Measurements from ENCODE around the gene HPS5. TPM values are rescaled to one million over a fixed set of nuclear protein-coding genes. Genes with fewer than 3 reads are reported as not detected.

The HPS5 gene
- total and polyA plus RNA-seq, 2 donors (not counting 3 experiments of a cell fraction or from before 2014, with no cell fraction given), result 4.7 to 14.1 TPM

DNA sequence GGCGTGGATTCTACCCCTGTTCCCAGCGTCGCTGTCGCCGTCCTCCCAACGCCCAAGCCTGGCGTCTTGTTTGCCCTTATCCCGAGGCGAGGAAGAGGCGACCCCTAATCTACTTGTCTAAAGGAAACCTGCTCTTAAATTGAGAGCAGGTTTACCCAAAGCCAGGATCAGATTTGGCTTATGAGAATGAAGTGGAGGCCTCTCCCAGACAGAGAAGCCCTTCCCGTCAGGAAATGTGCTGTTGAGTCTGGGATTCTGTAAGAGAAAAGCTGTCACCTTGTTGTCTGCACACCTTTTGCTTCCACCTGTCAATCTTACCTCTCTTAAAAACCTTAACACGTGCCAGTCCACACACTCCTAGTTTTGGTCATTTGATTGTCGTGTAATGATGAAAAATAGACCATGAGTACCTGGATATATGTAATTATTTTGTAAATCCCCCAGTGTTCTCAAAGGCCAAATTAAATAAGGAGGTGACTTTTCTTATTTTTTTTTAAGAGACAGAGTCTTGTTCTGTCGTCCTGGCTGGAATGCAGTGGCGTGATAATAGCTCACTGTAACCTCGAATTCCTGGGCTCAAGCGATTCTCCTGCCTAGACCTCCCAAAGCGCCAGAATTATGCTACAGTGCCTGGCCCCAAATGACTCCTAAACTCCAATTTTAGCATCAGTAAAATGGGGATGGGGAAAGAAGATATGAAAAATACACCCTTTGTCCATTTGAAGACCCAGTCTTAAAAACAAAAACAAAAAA, 1.1 kb upstream of the HPS5 start:
- no peaks in the 10 kb centered on the region for H3K9me1 ChIP-seq (replicated peaks; ENCODE audit: control insufficient read depth, extremely low read depth, insufficient read depth, low read length)
- peak overlapping the region; percentile 60 to 90 (median 63) for H3K4me3 ChIP-seq (replicated peaks in 1 of 3; ENCODE audit: insufficient read depth in 1 of 3, low read depth in 1 of 3, low read length in 3 of 3)
- H3K27ac ChIP-seq (ENCODE audit: insufficient read depth, low read depth, low read length), result peak overlapping the region; percentile 78
- H3K9ac ChIP-seq (replicated peaks; ENCODE audit: extremely low read depth, insufficient read depth, low read length), result peak overlapping the region; percentile 88
- dilution Hi-C loops (cut with MboI; ENCODE audit: extremely low pct_ligation_motif_present, low sequenced_read_pairs), result no loop called here
- TSS peak; percentile 36 for BruUV-seq (replicated peaks)
- CTCF ChIA-PET, result interaction anchor here (2.6 kb wide), 1 partner anchor 72 kb away, joined by 13 read pairs; the partner anchor contains the start of gene LDHA
- no peak for FAIRE-seq
- H3K36me3 ChIP-seq (ENCODE audit: control insufficient read depth in 2 of 2, extremely low read depth in 1 of 2, insufficient read depth in 2 of 2, low read length in 2 of 2), result no peaks in the 10 kb centered on the region
- POLR2A ChIA-PET, result no interaction called here
- H3K9me3 ChIP-seq (replicated peaks; ENCODE audit: control insufficient read depth, insufficient read depth, low read length), result no peaks in the 10 kb centered on the region
- no peak for DNase-seq (ENCODE audit: low read depth, low spot score)
- H2AFZ ChIP-seq (ENCODE audit: low read depth, low read length), result no peak overlapping the region
- H3K4me1 ChIP-seq (ENCODE audit: control insufficient read depth, extremely low read depth, insufficient read depth, low read length), result peaks cover 31% of the 10 kb centered on the region
- peak overlapping the region; percentile 97 for H3K4me2 ChIP-seq (ENCODE audit: insufficient read depth, low read length)
- no peaks in the 10 kb centered on the region for H4K20me1 ChIP-seq (replicated peaks; ENCODE audit: control insufficient read depth, extremely low read depth, insufficient read depth, low read length)
- H3K27me3 ChIP-seq (ENCODE audit: control insufficient read depth in 2 of 2, insufficient read depth in 2 of 2, low read length in 2 of 2), result no peaks in the 10 kb centered on the region
- intact Hi-C loops (cut with micrococcal nuclease), result loop anchor here (1.0 to 5.0 kb wide), 9 partner anchors 60 to 1246 kb away; partner anchors contain the start of genes PIK3C2A, RPS13, SAAL1 and SERGEF
- no peak for TF ChIP-seq EZH2 (IDR thresholded peaks at IDR 0.05; ENCODE audit: borderline replicate concordance, low read depth, low read length, severe bottlenecking)
- TF ChIP-seq, protein P1, sequence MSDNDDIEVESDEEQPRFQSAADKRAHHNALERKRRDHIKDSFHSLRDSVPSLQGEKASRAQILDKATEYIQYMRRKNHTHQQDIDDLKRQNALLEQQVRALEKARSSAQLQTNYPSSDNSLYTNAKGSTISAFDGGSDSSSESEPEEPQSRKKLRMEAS (IDR thresholded peaks at IDR 0.05; ENCODE audit: insufficient read depth, insufficient read length), result no peak
- no peak for TF ChIP-seq CTCF (IDR thresholded peaks at IDR 0.05; ENCODE audit: extremely low read depth in 1 of 2, insufficient read depth in 1 of 2, low read depth in 1 of 2, low read length in 2 of 2)
- H3K79me2 ChIP-seq (ENCODE audit: control insufficient read depth, insufficient read depth, low read length), result peaks cover 52% of the 10 kb centered on the region

All from endothelial cell of umbilical vein (primary cell).